ENCODE results near the gene MPL.

Gene MPL

GRCh38 chr1:43348343-43348808, 10.8 kb downstream of the MPL start:
- no peaks in the 10 kb centered on the region for H3K36me3 ChIP-seq (ENCODE audit: insufficient read depth, low read length)
- H3K4me1 ChIP-seq (ENCODE audit: control insufficient read depth, insufficient read depth, low read length, unreplicated experiment) = peaks cover 19% of the 10 kb centered on the region
- peak overlapping the region; percentile 71 for H3K4me3 ChIP-seq (ENCODE audit: low read depth, low read length)
- no peaks in the 10 kb centered on the region for H3K79me2 ChIP-seq (ENCODE audit: control insufficient read depth, insufficient read depth, low read length, unreplicated experiment)
- H2AFZ ChIP-seq (ENCODE audit: low read length, unreplicated experiment) = peak overlapping the region; percentile 44
- 0 out of 2 replicates have a peak, but pooled peaks cover 7% of the 10 kb centered on the region for H3K27me3 ChIP-seq (ENCODE audit: insufficient read depth, low read length)
- H3K27ac ChIP-seq (ENCODE audit: low read depth, low read length) = no peak overlapping the region

GRCh38 chr1:43348809-43349593, 11.4 kb downstream of the MPL start:
- H2AFZ ChIP-seq (ENCODE audit: low read length, unreplicated experiment) = peak overlapping the region; percentile 44

DNA sequence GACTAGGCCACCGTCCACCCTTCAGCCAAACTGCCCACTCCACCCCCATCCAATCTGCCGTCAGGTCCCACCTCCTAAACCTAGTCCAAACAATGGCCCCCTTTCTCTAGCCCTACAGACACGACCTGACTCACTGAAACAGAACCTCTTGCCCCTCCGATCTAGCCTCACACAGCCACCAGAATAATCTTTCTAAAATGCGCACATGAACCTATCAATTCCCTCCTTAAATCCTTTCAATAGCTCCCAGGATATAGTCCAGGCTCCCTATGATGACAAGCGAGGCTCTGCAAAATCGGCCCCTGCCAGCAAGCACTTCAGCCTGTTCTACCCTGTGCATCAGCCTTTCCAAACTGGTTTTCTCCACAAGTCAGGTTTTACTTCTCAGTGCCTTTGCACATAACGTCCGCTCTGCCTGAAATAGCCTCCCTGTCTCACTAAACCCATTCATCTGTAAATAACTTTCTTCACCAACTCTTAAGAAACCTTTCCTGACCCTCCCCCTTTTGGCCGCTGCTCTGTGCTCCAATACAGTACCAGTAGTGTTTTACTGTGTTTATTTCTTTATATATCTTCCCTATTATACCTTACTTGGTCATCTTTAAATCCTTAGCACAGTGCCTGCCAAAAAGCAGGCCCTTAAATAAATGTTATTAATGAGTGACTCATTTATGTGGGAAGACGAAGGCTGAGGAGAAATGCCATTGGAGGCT, 12.1 kb downstream of the MPL start:
- Histone ChIP-seq H3K36me3 (ENCODE audit: insufficient read depth, low read length) (no peaks in the 10 kb centered on the region), H3K4me1 (ENCODE audit: control insufficient read depth, insufficient read depth, low read length, unreplicated experiment) (peaks cover 27% of the 10 kb centered on the region), H3K4me3 (ENCODE audit: low read depth, low read length) (peak overlapping the region; percentile 71), H3K79me2 (ENCODE audit: control insufficient read depth, insufficient read depth, low read length, unreplicated experiment) (no peaks in the 10 kb centered on the region), H2AFZ (ENCODE audit: low read length, unreplicated experiment) (peak overlapping the region; percentile 44), H3K27ac (ENCODE audit: low read depth, low read length) (no peak overlapping the region), H3K27me3 (ENCODE audit: insufficient read depth, low read length) (0 out of 2 replicates have a peak, but pooled peaks cover 7% of the 10 kb centered on the region)

More at GRCh38 chr1:43348809-43349593, 11.4 kb downstream of the MPL start:
- Histone ChIP-seq H3K4me3 (ENCODE audit: low read depth, low read length) (peak overlapping the region; percentile 71), H3K27me3 (ENCODE audit: insufficient read depth, low read length) (0 out of 2 replicates have a peak, but pooled peaks cover 7% of the 10 kb centered on the region), H3K79me2 (ENCODE audit: control insufficient read depth, insufficient read depth, low read length, unreplicated experiment) (no peaks in the 10 kb centered on the region), H3K4me1 (ENCODE audit: control insufficient read depth, insufficient read depth, low read length, unreplicated experiment) (peaks cover 19% of the 10 kb centered on the region), H3K36me3 (ENCODE audit: insufficient read depth, low read length) (no peaks in the 10 kb centered on the region), H3K27ac (ENCODE audit: low read depth, low read length) (no peak overlapping the region)

GRCh38 chr1:43350976-43351375, 13.4 kb downstream of the MPL start:
- Histone ChIP-seq H3K27ac (ENCODE audit: low read depth, low read length) (no peak overlapping the region), H3K27me3 (ENCODE audit: insufficient read depth, low read length) (0 out of 2 replicates have a peak, but pooled peaks cover 7% of the 10 kb centered on the region), H3K4me1 (ENCODE audit: control insufficient read depth, insufficient read depth, low read length, unreplicated experiment) (peaks cover 23% of the 10 kb centered on the region), H3K36me3 (ENCODE audit: insufficient read depth, low read length) (no peaks in the 10 kb centered on the region), H3K79me2 (ENCODE audit: control insufficient read depth, insufficient read depth, low read length, unreplicated experiment) (no peaks in the 10 kb centered on the region), H3K4me3 (ENCODE audit: low read depth, low read length) (no peak overlapping the region), H2AFZ (ENCODE audit: low read length, unreplicated experiment) (no peak overlapping the region)

GRCh38 chr1:43351421-43352350, 14.1 kb downstream of the MPL start:
- no peaks in the 10 kb centered on the region for H3K36me3 ChIP-seq (ENCODE audit: insufficient read depth, low read length)
- H3K4me1 ChIP-seq (ENCODE audit: control insufficient read depth, insufficient read depth, low read length, unreplicated experiment) = peaks cover 23% of the 10 kb centered on the region
- no peak overlapping the region for H2AFZ ChIP-seq (ENCODE audit: low read length, unreplicated experiment)
- no peak overlapping the region for H3K27ac ChIP-seq (ENCODE audit: low read depth, low read length)
- 0 out of 2 replicates have a peak, but pooled peaks cover 7% of the 10 kb centered on the region for H3K27me3 ChIP-seq (ENCODE audit: insufficient read depth, low read length)
- no peaks in the 10 kb centered on the region for H3K79me2 ChIP-seq (ENCODE audit: control insufficient read depth, insufficient read depth, low read length, unreplicated experiment)
- no peak overlapping the region for H3K4me3 ChIP-seq (ENCODE audit: low read depth, low read length)

DNA sequence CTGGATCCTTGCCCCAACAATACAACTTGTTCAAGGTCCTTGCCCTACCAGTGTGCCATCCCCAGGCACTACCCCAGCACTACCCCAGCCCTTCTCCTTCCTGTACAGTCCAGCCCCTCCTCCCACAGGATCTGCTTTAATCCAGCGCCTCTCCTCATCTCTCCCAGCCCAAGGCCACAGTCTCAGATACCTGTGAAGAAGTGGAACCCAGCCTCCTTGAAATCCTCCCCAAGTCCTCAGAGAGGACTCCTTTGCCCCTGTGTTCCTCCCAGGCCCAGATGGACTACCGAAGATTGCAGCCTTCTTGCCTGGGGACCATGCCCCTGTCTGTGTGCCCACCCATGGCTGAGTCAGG, 14.7 kb downstream of the MPL start:
- no peak overlapping the region for H3K27ac ChIP-seq (ENCODE audit: low read depth, low read length)
- H3K4me3 ChIP-seq (ENCODE audit: low read depth, low read length) = no peak overlapping the region
- peaks cover 23% of the 10 kb centered on the region for H3K4me1 ChIP-seq (ENCODE audit: control insufficient read depth, insufficient read depth, low read length, unreplicated experiment)
- no peak overlapping the region for H2AFZ ChIP-seq (ENCODE audit: low read length, unreplicated experiment)
- H3K36me3 ChIP-seq (ENCODE audit: insufficient read depth, low read length) = no peaks in the 10 kb centered on the region
- no peaks in the 10 kb centered on the region for H3K79me2 ChIP-seq (ENCODE audit: control insufficient read depth, insufficient read depth, low read length, unreplicated experiment)
- 0 out of 2 replicates have a peak, but pooled peaks cover 7% of the 10 kb centered on the region for H3K27me3 ChIP-seq (ENCODE audit: insufficient read depth, low read length)

GRCh38 chr1:43352881-43353280, 15.3 kb downstream of the MPL start:
- H2AFZ ChIP-seq (ENCODE audit: low read length, unreplicated experiment) = no peak overlapping the region
- H3K36me3 ChIP-seq (ENCODE audit: insufficient read depth, low read length) = no peaks in the 10 kb centered on the region
- H3K79me2 ChIP-seq (ENCODE audit: control insufficient read depth, insufficient read depth, low read length, unreplicated experiment) = peaks cover 2% of the 10 kb centered on the region
- 0 out of 2 replicates have a peak, but pooled peaks cover 5% of the 10 kb centered on the region for H3K27me3 ChIP-seq (ENCODE audit: insufficient read depth, low read length)
- no peak overlapping the region for H3K27ac ChIP-seq (ENCODE audit: low read depth, low read length)
- H3K4me3 ChIP-seq (ENCODE audit: low read depth, low read length) = no peak overlapping the region
- peaks cover 26% of the 10 kb centered on the region for H3K4me1 ChIP-seq (ENCODE audit: control insufficient read depth, insufficient read depth, low read length, unreplicated experiment)

- no peak overlapping the region; the same call in 1 of the 2 replicates for H3K4me3 ChIP-seq (ENCODE audit: low read depth, low read length)
- no peak overlapping the region for H2AFZ ChIP-seq (ENCODE audit: low read length, unreplicated experiment)
- peak overlapping the region; percentile 20; the same call in 1 of the 2 replicates for H3K27ac ChIP-seq (ENCODE audit: low read depth, low read length)
- no peaks in the 10 kb centered on the region for H3K36me3 ChIP-seq (ENCODE audit: insufficient read depth, low read length)
- peaks cover 11% of the 10 kb centered on the region for H3K79me2 ChIP-seq (ENCODE audit: control insufficient read depth, insufficient read depth, low read length, unreplicated experiment)
- H3K27me3 ChIP-seq (ENCODE audit: insufficient read depth, low read length) = no peaks in the 10 kb centered on the region
- peaks cover 22% of the 10 kb centered on the region for H3K4me1 ChIP-seq (ENCODE audit: control insufficient read depth, insufficient read depth, low read length, unreplicated experiment)
These were observed 16.9 kb downstream of the MPL start for GRCh38 chr1:43354471-43354870.

GRCh38 chr1:43354936-43355335, 17.3 kb downstream of the MPL start:
- peaks cover 1% of the 10 kb centered on the region; the same call in 1 of the 2 replicates for H3K36me3 ChIP-seq (ENCODE audit: insufficient read depth, low read length)
- no peaks in the 10 kb centered on the region for H3K27me3 ChIP-seq (ENCODE audit: insufficient read depth, low read length)
- peaks cover 19% of the 10 kb centered on the region for H3K4me1 ChIP-seq (ENCODE audit: control insufficient read depth, insufficient read depth, low read length, unreplicated experiment)
- peaks cover 15% of the 10 kb centered on the region for H3K79me2 ChIP-seq (ENCODE audit: control insufficient read depth, insufficient read depth, low read length, unreplicated experiment)
- peak overlapping the region; percentile 35 for H2AFZ ChIP-seq (ENCODE audit: low read length, unreplicated experiment)
- H3K4me3 ChIP-seq (ENCODE audit: low read depth, low read length) = no peak overlapping the region; the same call in 1 of the 2 replicates
- H3K27ac ChIP-seq (ENCODE audit: low read depth, low read length) = peak overlapping the region; percentile 20; the same call in 1 of the 2 replicates

DNA sequence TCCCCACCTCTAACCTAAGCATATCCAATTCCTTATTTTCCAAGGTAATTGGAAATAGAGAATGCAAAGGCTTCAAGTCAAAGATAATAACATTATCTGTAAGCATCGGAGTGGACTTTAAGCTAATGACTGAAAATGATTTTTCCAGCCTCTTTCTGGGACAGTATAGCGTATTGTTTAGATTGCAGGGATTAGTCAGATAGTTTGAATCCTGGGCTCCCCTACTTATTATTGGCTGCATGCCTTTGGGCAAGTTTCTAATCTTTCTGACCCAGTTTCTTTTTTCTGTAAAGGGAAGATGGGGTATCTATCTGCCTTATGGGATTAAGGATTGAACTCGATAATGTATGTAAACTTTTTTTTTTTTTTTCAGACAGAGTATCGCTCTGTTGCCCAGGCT, 19.6 kb downstream of the MPL start:
- no peak overlapping the region for H3K27ac ChIP-seq (ENCODE audit: low read depth, low read length)

More for the DNA sequence above, 19.6 kb downstream of the MPL start:
- no peaks in the 10 kb centered on the region for H3K27me3 ChIP-seq (ENCODE audit: insufficient read depth, low read length)
- peaks cover 38% of the 10 kb centered on the region for H3K79me2 ChIP-seq (ENCODE audit: control insufficient read depth, insufficient read depth, low read length, unreplicated experiment)
- no peak overlapping the region for H3K4me3 ChIP-seq (ENCODE audit: low read depth, low read length)
- H3K36me3 ChIP-seq (ENCODE audit: insufficient read depth, low read length) = peaks cover 15% of the 10 kb centered on the region
- H2AFZ ChIP-seq (ENCODE audit: low read length, unreplicated experiment) = no peak overlapping the region
- H3K4me1 ChIP-seq (ENCODE audit: control insufficient read depth, insufficient read depth, low read length, unreplicated experiment) = peaks cover 42% of the 10 kb centered on the region
